Small intestine (tissue), 7 donors: ENCODE measurements around the gene POU2AF2. TPM values are rescaled to one million over a fixed set of nuclear protein-coding genes. Genes with fewer than 3 reads are reported as not detected.
"Not testable (repeated sequence)": the region's sequence is repeated elsewhere in the genome, so short reads cannot be mapped to it uniquely, and the experiment has no call there.

Experiments used
- DNase-seq, 2 donors: peaks; one replicate each; pipeline versions ENCODE4 v3.0.0 to v3.0.0-alpha.2; 2013
- FAIRE-seq: peaks from 2 replicates; lab custom pipeline; 2012; peaks lifted over from hg19 to GRCh38; lab: Jason Lieb, UNC
- H3K27ac ChIP-seq, 3 donors: one replicate each; pipeline ENCODE4 v1.5.1; 2013; ENCODE audit warnings: low read length in 2 of 3, mild to moderate bottlenecking in 2 of 3, control low read depth in 1 of 3, inconsistent platforms in 1 of 3, low read depth in 1 of 3, moderate library complexity in 1 of 3
- H3K27me3 ChIP-seq, 3 donors: one replicate each; pipeline ENCODE4 v1.6.1; 2013; ENCODE audit warnings: low read length in 3 of 3, inconsistent platforms in 1 of 3; ENCODE audit not compliant: control insufficient read depth in 3 of 3, insufficient read depth in 3 of 3
- H3K36me3 ChIP-seq, 3 donors: one replicate each; pipeline ENCODE4 v1.6.1; 2013; ENCODE audit warnings: low read length in 3 of 3, inconsistent platforms in 1 of 3, low read depth in 1 of 3, mild to moderate bottlenecking in 1 of 3, moderate library complexity in 1 of 3; ENCODE audit not compliant: control insufficient read depth in 3 of 3, insufficient read depth in 2 of 3
- H3K4me1 ChIP-seq, 3 donors: one replicate each; pipeline ENCODE4 v1.6.1; 2013; ENCODE audit warnings: low read length in 2 of 3, inconsistent platforms in 1 of 3, low read depth in 1 of 3, mild to moderate bottlenecking in 1 of 3, moderate library complexity in 1 of 3; ENCODE audit not compliant: control insufficient read depth in 3 of 3, insufficient read depth in 2 of 3
- H3K4me3 ChIP-seq, 3 donors: one replicate each; pipeline ENCODE4 v1.5.1; 2013; ENCODE audit warnings: low read length in 3 of 3, control low read depth in 1 of 3, inconsistent platforms in 1 of 3, low read depth in 1 of 3, mild to moderate bottlenecking in 1 of 3, moderate library complexity in 1 of 3
- H3K9me3 ChIP-seq, 2 donors: one replicate each; pipeline ENCODE4 v1.6.1; 2013; ENCODE audit warnings: low read depth in 1 of 2, low read length in 1 of 2; ENCODE audit not compliant: control insufficient read depth in 2 of 2, insufficient read depth in 1 of 2
- WGBS, 3 donors: extraction: QIAGEN DNeasy Blood & Tissue Kit; methylation state at CpG; one replicate each; pipeline ENCODE4 v1.1.7; 2013; 5-methylcytosine and 5-hydroxymethylcytosine counted together
- polyA plus RNA-seq, 4 donors: library from polyadenylated mRNA; stranded (reverse) in 3 of 4; unstranded in 1 of 4; fragments of 200-250 nt in 3 of 4; fragments of 120-200 nt in 1 of 4; gene quantifications; one replicate each; pipeline versions ENCODE4 v1.2.1 to v1.2.3, GENCODE V29; 2013
- donor health status: healthy with polysubstance abuse.
- donor health status: control.
- donor health status: control.
- donor health status: Bipolar disorder and iron deficiency.
- donor health status: healthy.

POU2AF2 gene
- polyA plus RNA-seq, 4 donors = 0.46 to 2.7 (median 1.2) TPM

GRCh38 chr11:111220721-111221120, 24.8 kb upstream of the POU2AF2 start:
- DNase-seq = no peak
- no peak overlapping the region for H3K4me3 ChIP-seq
- no peaks in the 10 kb centered on the region for H3K4me1 ChIP-seq
- H3K27ac ChIP-seq = no peak overlapping the region
- H3K36me3 ChIP-seq = no peaks in the 10 kb centered on the region
- FAIRE-seq = no peak
- no peaks in the 10 kb centered on the region for H3K9me3 ChIP-seq
- peaks cover 0 to 2% (median 0%) of the 10 kb centered on the region in 3 donors for H3K27me3 ChIP-seq

GRCh38 chr11:111221208-111221607, 24.3 kb upstream of the POU2AF2 start:
- no peak for DNase-seq
- Histone ChIP-seq H3K4me3 (no peak overlapping the region), H3K9me3 (no peaks in the 10 kb centered on the region), H3K27me3 (peaks cover 0 to 2% (median 0%) of the 10 kb centered on the region in 3 donors), H3K36me3 (no peaks in the 10 kb centered on the region), H3K27ac (no peak overlapping the region), H3K4me1 (no peaks in the 10 kb centered on the region)
- FAIRE-seq = no peak
- WGBS, 3 donors = 83 to 88% (median 88%) methylated on average over 4 of the region's 4 CpGs

DNA sequence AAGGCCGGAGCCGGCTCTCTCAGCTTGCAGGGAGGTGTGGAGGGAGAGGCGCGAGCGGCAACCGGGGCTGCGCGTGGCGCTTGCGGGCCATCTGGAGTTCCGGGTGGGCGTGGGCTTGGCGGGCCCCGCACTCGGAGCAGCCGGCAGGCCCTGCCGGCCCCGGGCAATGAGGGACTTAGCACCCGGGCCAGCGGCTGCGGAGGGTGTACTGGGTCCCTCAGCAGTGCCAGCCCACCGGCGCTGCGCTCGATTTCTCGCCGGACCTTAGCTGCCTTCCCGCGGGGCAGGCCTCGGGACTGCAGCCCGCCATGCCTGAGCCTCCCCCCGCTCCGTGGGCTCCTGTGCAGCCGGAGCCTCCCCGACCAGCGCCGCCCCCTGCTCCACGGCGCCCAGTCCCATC, 23.6 kb upstream of the POU2AF2 start:
- 90 to 96% (median 93%) methylated on average over 25 to 39 of the region's 39 CpGs for WGBS, 3 donors
- H3K4me3 ChIP-seq, H3K4me1 ChIP-seq, H3K9me3 ChIP-seq, H3K36me3 ChIP-seq, FAIRE-seq, DNase-seq, H3K27me3 ChIP-seq, H3K27ac ChIP-seq: not testable (repeated sequence)

- not testable (repeated sequence) for H3K27me3 ChIP-seq, H3K9me3 ChIP-seq, H3K4me1 ChIP-seq, FAIRE-seq, H3K36me3 ChIP-seq, DNase-seq, H3K27ac ChIP-seq, H3K4me3 ChIP-seq
- WGBS, 3 donors = 72 to 86% (median 77%) methylated on average over 19 to 20 of the region's 20 CpGs
Observed at GRCh38 chr11:111222821-111223455, 22.6 kb upstream of the POU2AF2 start.

DNA sequence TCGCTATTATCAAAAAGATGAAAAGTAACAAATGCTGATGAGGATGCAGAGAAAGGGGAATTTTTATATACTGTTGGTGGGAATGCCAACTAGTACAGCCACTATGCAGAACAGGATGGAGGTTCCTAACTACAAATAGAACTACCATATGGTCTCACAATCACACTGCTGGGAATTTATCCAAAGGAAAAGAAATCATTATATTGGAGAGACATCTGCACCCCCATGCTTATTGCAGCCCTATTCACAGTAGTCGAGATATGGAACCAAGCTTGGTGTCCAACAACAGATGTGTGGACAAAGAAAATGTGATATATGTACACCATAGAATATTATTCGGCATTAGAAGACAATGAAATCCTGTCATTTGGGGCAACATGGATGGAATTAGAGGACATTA, 19.6 kb upstream of the POU2AF2 start:
- Histone ChIP-seq H3K4me3 (no peak overlapping the region), H3K27me3 (no peaks in the 10 kb centered on the region), H3K27ac (no peak overlapping the region), H3K36me3 (no peaks in the 10 kb centered on the region), H3K4me1 (no peaks in the 10 kb centered on the region), H3K9me3 (no peaks in the 10 kb centered on the region)
- FAIRE-seq (no peak), DNase-seq (no peak)
- WGBS, 3 donors = 60 to 73% (median 66%) methylated on average over 3 of the region's 3 CpGs

- Histone ChIP-seq H3K36me3 (no peaks in the 10 kb centered on the region), H3K4me3 (no peak overlapping the region), H3K9me3 (no peaks in the 10 kb centered on the region), H3K27ac (no peak overlapping the region), H3K27me3 (no peaks in the 10 kb centered on the region), H3K4me1 (no peaks in the 10 kb centered on the region)
- FAIRE-seq = no peak
- WGBS, 3 donors = 54 to 64% (median 62%) methylated on average over 6 of the region's 6 CpGs
- DNase-seq = no peak
Observed at GRCh38 chr11:111229604-111230003, 15.9 kb upstream of the POU2AF2 start.

DNA sequence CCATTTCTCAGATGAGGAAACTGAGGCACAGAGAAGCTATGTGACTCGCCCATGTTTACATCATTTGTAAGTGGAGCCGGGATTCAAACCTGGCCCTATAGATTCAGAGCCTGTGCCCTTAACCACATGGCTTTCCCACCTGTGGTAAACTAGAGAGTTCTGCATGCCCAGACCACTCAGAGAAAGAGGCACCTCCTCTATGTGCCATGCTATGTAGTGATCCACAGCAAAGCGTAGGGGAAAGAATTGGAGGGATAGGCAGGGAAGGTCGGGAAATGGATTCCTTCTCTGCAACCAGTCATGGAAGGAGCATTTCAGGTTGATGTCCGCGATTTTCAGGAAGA, 15.4 kb upstream of the POU2AF2 start:
- Histone ChIP-seq H3K4me1 (no peaks in the 10 kb centered on the region), H3K4me3 (peak overlapping the region in 1 of 3 donors; percentile 45), H3K27me3 (no peaks in the 10 kb centered on the region), H3K36me3 (no peaks in the 10 kb centered on the region), H3K27ac (no peak overlapping the region), H3K9me3 (no peaks in the 10 kb centered on the region)
- FAIRE-seq (no peak), DNase-seq (no peak)
- WGBS, 3 donors = 48 to 49% (median 48%) methylated on average over 6 of the region's 6 CpGs

- no peaks in the 10 kb centered on the region for H3K9me3 ChIP-seq
- WGBS, 3 donors = 68 to 83% (median 73%) methylated on average over 3 of the region's 3 CpGs
- no peaks in the 10 kb centered on the region for H3K36me3 ChIP-seq
- no peak for DNase-seq
- H3K4me3 ChIP-seq = no peak overlapping the region
- FAIRE-seq = no peak
- H3K4me1 ChIP-seq = peaks cover 0 to 4% (median 0%) of the 10 kb centered on the region in 3 donors
- no peak overlapping the region for H3K27ac ChIP-seq
- H3K27me3 ChIP-seq = peaks cover 0 to 2% (median 0%) of the 10 kb centered on the region in 3 donors
Observed at GRCh38 chr11:111231836-111232235, 13.7 kb upstream of the POU2AF2 start.

GRCh38 chr11:111236383-111236782, 9.1 kb upstream of the POU2AF2 start:
- H3K27ac ChIP-seq = peak overlapping the region in 1 of 3 donors; percentile 45
- peaks cover 0 to 4% (median 0%) of the 10 kb centered on the region in 3 donors for H3K4me1 ChIP-seq
- no peaks in the 10 kb centered on the region for H3K9me3 ChIP-seq
- WGBS, 3 donors = 13 to 34% (median 33%) methylated on average over 2 of the region's 2 CpGs
- peak; percentile 11 to 61 for DNase-seq
- no peak overlapping the region for H3K4me3 ChIP-seq
- peaks cover 0 to 2% (median 0%) of the 10 kb centered on the region in 3 donors for H3K27me3 ChIP-seq
- no peaks in the 10 kb centered on the region for H3K36me3 ChIP-seq
- FAIRE-seq = peak; percentile 15
